Activated CD4-positive, alpha-beta memory T cell treated with anti-CD3 and anti-CD28 coated beads for 36 hours (primary cell): ENCODE results near the gene MSL1. TPM values are rescaled to one million over a fixed set of nuclear protein-coding genes. Genes with fewer than 3 reads are reported as not detected.
A peak's percentile ranks its signal among the peaks of the same experiment; 100 is the strongest.

Experiments
- CTCF ChIA-PET: fragments of 350-600 bp; sonication (Branson Sonifier 250); formaldehyde crosslinking; loops from one replicate; lab custom pipeline; 2021; ENCODE audit warnings: antibody characterized with exemption, inconsistent platforms; lab: Charles Lee
- POLR2A ChIA-PET: fragments of 350-600 bp; sonication (Branson Sonifier 250); formaldehyde crosslinking; loops from one replicate; lab custom pipeline; 2021; ENCODE audit warnings: antibody characterized with exemption; lab: Charles Lee
- DNase-seq: peaks from one replicate; pipeline ENCODE4 v3.0.0-alpha.2; 2020
- H3K27ac Mint-ChIP-seq: one replicate; pipeline ENCODE4 v1.8.0; 2021; ENCODE audit warnings: mixed read lengths
- H3K27me3 Mint-ChIP-seq: one replicate; pipeline ENCODE4 v1.8.0; 2021; ENCODE audit warnings: mixed read lengths
- H3K36me3 Mint-ChIP-seq: one replicate; pipeline ENCODE4 v1.8.0; 2021; ENCODE audit warnings: mixed read lengths
- H3K4me1 Mint-ChIP-seq: one replicate; pipeline ENCODE4 v1.8.0; 2021; ENCODE audit warnings: low read depth, mixed read lengths
- H3K4me3 Mint-ChIP-seq: one replicate; pipeline ENCODE4 v1.8.0; 2021; ENCODE audit warnings: mild to moderate bottlenecking, mixed read lengths
- H3K9me3 Mint-ChIP-seq: one replicate; pipeline ENCODE4 v1.8.0; 2021; ENCODE audit warnings: mixed read lengths
- intact Hi-C: fragments of 100-400 bp; cut with micrococcal nuclease; formaldehyde crosslinking; loops from one replicate; pipeline ENCODE4 v1.15.1; 2023
- microRNA-seq: library from miRNA; unstranded; fragments of <30 nt; microRNA quantifications from one replicate; pipeline ENCODE4 v1.2.0, GENCODE V29; 2022; ENCODE audit warnings: borderline number of aligned reads, borderline microRNAs expressed, borderline replicate concordance
- total RNA-seq, 2 experiments: library from RNA; stranded (reverse); gene quantifications; one replicate each; pipeline ENCODE4 v1.2.3, GENCODE V29; 2021

Gene MSL1
- total RNA-seq, 2 experiments from 2014 or later, result 77.9 to 80.6 TPM

- peaks cover 11% of the 10 kb centered on the region for H3K36me3 Mint-ChIP-seq
- no peak for DNase-seq
- H3K9me3 Mint-ChIP-seq, result no peaks in the 10 kb centered on the region
- H3K27me3 Mint-ChIP-seq, result no peaks in the 10 kb centered on the region
- ChIA-PET POLR2A (no interaction called here), CTCF (interaction anchor here (1.9 to 2.6 kb wide), 2 partner anchors 14 to 65 kb away, joined by 6 to 20 read pairs; no protein-coding TSS in a partner anchor)
- intact Hi-C loops, result loop anchor here (10.0 kb wide), 1 partner anchor 153 kb away; no protein-coding TSS in a partner anchor
- peaks cover 7% of the 10 kb centered on the region for H3K4me1 Mint-ChIP-seq
- no peak overlapping the region for H3K4me3 Mint-ChIP-seq
- no peak overlapping the region for H3K27ac Mint-ChIP-seq
Measured at GRCh38 chr17:40178021-40178601, 56.3 kb downstream of the MSL1 start.

DNA sequence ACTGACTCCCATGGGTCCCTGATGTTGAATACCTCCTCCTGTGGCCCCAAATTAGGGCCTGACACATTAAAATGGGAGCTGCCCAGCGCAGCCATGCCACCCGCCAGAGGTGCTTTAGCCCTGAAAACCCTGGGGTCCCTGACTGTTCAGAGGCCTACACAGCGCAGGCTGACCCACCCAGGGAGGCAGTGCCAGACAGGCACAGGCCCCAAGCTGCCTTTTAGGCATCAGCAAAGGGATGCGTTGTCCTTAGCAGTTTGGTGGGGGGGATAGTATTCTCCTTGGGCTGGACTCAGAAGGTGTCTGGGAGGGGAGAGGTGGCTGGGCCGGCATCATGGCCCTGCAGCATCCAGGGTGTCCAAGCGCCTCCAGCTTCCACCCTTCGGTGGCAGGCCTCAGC is 56.9 kb downstream of the MSL1 start:
- Mint-ChIP-seq H3K36me3 (peaks cover 8% of the 10 kb centered on the region), H3K9me3 (no peaks in the 10 kb centered on the region), H3K4me1 (peaks cover 7% of the 10 kb centered on the region), H3K27me3 (no peaks in the 10 kb centered on the region), H3K27ac (no peak overlapping the region), H3K4me3 (peak overlapping the region; percentile 8)
- POLR2A ChIA-PET, result no interaction called here
- CTCF ChIA-PET, result interaction anchor here (1.3 to 2.6 kb wide), 2 partner anchors 14 to 23 kb away, joined by 7 to 20 read pairs; no protein-coding TSS in a partner anchor
- no peak for DNase-seq
- intact Hi-C loops, result loop anchor here (10.0 kb wide), 1 partner anchor 154 kb away; no protein-coding TSS in a partner anchor

DNA sequence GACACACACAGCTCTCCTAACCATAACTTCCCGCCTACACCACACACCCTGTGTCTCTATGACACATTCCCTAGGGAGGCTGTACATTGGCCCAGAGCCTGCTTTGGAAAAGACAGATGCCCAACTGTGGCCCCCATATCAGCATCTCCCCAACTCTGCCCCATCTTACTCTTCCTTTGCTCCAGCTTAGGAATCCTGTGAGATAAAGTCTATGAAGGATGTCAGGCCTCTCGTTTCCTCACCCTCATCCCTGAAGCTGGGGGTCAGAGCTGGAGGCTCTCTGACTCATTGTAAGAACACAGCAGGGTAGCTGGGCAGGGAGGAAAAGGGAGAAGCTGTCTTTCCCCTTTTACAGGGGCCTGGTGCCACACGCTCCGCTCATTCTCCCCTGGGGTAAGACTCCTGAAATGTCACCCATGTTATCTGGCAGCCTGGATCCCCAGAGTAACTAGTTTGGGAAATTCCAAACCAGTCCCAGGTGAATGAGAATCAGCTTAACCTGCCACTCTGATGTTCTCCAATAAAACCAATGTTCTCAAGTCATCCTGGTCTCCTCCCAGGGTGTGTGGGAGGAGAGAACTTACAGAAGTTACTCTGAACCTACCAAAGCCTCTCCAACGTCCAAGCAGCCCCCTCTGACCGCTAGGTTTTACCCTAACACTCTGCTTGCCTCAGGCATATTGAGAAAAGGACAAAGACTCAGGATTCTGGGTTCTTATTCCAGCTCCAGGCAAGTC is 58.3 kb downstream of the MSL1 start:
- intact Hi-C loops, result loop anchor here (10.0 kb wide), 1 partner anchor 155 kb away; no protein-coding TSS in a partner anchor

GRCh38 chr17:40180694-40181093 is 58.9 kb downstream of the MSL1 start:
- Mint-ChIP-seq H3K27me3 (no peaks in the 10 kb centered on the region), H3K4me3 (no peak overlapping the region), H3K4me1 (peaks cover 7% of the 10 kb centered on the region), H3K27ac (no peak overlapping the region), H3K9me3 (no peaks in the 10 kb centered on the region), H3K36me3 (peaks cover 3% of the 10 kb centered on the region)
- intact Hi-C loops, result no loop called here
- CTCF ChIA-PET, result interaction anchor here (0.8 to 2.6 kb wide), 3 partner anchors 12 to 67 kb away, joined by 4 to 20 read pairs (median 6); no protein-coding TSS in a partner anchor
- DNase-seq, result no peak
- POLR2A ChIA-PET, result no interaction called here

More for the DNA sequence above, 58.3 kb downstream of the MSL1 start:
- H3K27ac Mint-ChIP-seq, result no peak overlapping the region
- no peaks in the 10 kb centered on the region for H3K27me3 Mint-ChIP-seq
- no peak overlapping the region for H3K4me3 Mint-ChIP-seq
- ChIA-PET POLR2A (no interaction called here), CTCF (interaction anchor here (1.3 to 2.6 kb wide), 3 partner anchors 11 to 22 kb away, joined by 6 to 20 read pairs (median 7); no protein-coding TSS in a partner anchor)
- H3K4me1 Mint-ChIP-seq, result peaks cover 7% of the 10 kb centered on the region
- DNase-seq, result no peak
- peaks cover 3% of the 10 kb centered on the region for H3K36me3 Mint-ChIP-seq
- H3K9me3 Mint-ChIP-seq, result no peaks in the 10 kb centered on the region

GRCh38 chr17:40181205-40181604 is 59.4 kb downstream of the MSL1 start:
- ChIA-PET POLR2A (no interaction called here), CTCF (interaction anchor here (0.8 kb wide), 2 partner anchors 12 to 68 kb away, joined by 3 to 4 read pairs; no protein-coding TSS in a partner anchor)

GRCh38 chr17:40182606-40183005 is 60.8 kb downstream of the MSL1 start:
- Mint-ChIP-seq H3K4me3 (no peak overlapping the region), H3K9me3 (no peaks in the 10 kb centered on the region), H3K36me3 (no peaks in the 10 kb centered on the region), H3K4me1 (no peaks in the 10 kb centered on the region), H3K27ac (no peak overlapping the region), H3K27me3 (no peaks in the 10 kb centered on the region)
- CTCF ChIA-PET, result interaction anchor here (1.8 kb wide), 1 partner anchor 9 kb away, joined by 7 read pairs; no protein-coding TSS in a partner anchor
- intact Hi-C loops, result no loop called here
- no peak for DNase-seq
- POLR2A ChIA-PET, result interaction anchor here (0.6 kb wide), 1 partner anchor 128 kb away, joined by 5 read pairs; the partner anchor contains the start of gene MED24

More at GRCh38 chr17:40181205-40181604, 59.4 kb downstream of the MSL1 start:
- Mint-ChIP-seq H3K36me3 (peaks cover 1% of the 10 kb centered on the region), H3K27ac (no peak overlapping the region), H3K27me3 (no peaks in the 10 kb centered on the region), H3K4me1 (peaks cover 7% of the 10 kb centered on the region), H3K9me3 (no peaks in the 10 kb centered on the region), H3K4me3 (no peak overlapping the region)
- intact Hi-C loops, result no loop called here
- DNase-seq, result no peak

Small RNA genes lying within 50 kb of the gene (microRNA-seq; reads per million reads assigned to microRNA genes)
- 5.9 reads per million, percentile 20 among the genes with 10 or more reads in this experiment for gene MIR6866

Other genes with a start within 250 kb of the MSL1 start
- gene GSDMB, start 203.3 kb upstream of the MSL1 start, total RNA-seq, result 10 to 100 TPM; 26.4 to 30.2 TPM
- gene ORMDL3, start 194.4 kb upstream of the MSL1 start, total RNA-seq, result 10 to 100 TPM; 53.7 to 58.3 TPM
- not detected for gene LRRC3C, start 194.2 kb upstream of the MSL1 start, total RNA-seq
- under 1 TPM; 0.64 to 0.87 TPM for gene GSDMA, start 159.0 kb upstream of the MSL1 start, total RNA-seq
- gene PSMD3, start 141.2 kb upstream of the MSL1 start, total RNA-seq, result 100 to 1,000 TPM; 120 to 124 TPM
- gene CSF3, start 106.5 kb upstream of the MSL1 start, total RNA-seq, result not detected
- 10 to 100 TPM; 89.2 to 99.9 TPM for gene MED24, start 67.6 kb upstream of the MSL1 start, total RNA-seq
- gene THRA, start 59.0 kb upstream of the MSL1 start, total RNA-seq, result 10 to 100 TPM; 12.5 to 13.4 TPM
- 1 to 10 TPM; 6.7 to 7.3 TPM for gene NR1D1, start 21.4 kb upstream of the MSL1 start, total RNA-seq
- 100 to 1,000 TPM in 1 of 2 experiments, 10 to 100 TPM in 1; 96.1 to 102 TPM for gene CASC3, start 18.6 kb downstream of the MSL1 start, total RNA-seq
- 1 to 10 TPM; 4.9 to 6.1 TPM for gene RAPGEFL1, start 55.5 kb downstream of the MSL1 start, total RNA-seq
- 10 to 100 TPM; 19.0 to 20.6 TPM for gene WIPF2, start 97.3 kb downstream of the MSL1 start, total RNA-seq
- 10 to 100 TPM; 95.6 to 95.7 TPM for gene CDC6, start 165.9 kb downstream of the MSL1 start, total RNA-seq
- 10 to 100 TPM; 31.2 TPM for gene RARA, start 187.2 kb downstream of the MSL1 start, total RNA-seq
- under 1 TPM in 1 of 2 experiments, not detected in 1; 0.27 TPM for gene GJD3, start 242.8 kb downstream of the MSL1 start, total RNA-seq